Melanocyte of skin (primary cell): ENCODE measurements around the gene CFHR1. TPM values are rescaled to one million over a fixed set of nuclear protein-coding genes. Genes with fewer than 3 reads are reported as not detected.

Source experiments
- total RNA-seq, 2 donors: library from RNA; depleted of rRNA; stranded (reverse); fragments of >200 nt; gene quantifications; 2 replicates each; pipeline ENCODE4 v1.2.3, GENCODE V29; 2012

CFHR1 gene
- total RNA-seq = not detected

DNA sequence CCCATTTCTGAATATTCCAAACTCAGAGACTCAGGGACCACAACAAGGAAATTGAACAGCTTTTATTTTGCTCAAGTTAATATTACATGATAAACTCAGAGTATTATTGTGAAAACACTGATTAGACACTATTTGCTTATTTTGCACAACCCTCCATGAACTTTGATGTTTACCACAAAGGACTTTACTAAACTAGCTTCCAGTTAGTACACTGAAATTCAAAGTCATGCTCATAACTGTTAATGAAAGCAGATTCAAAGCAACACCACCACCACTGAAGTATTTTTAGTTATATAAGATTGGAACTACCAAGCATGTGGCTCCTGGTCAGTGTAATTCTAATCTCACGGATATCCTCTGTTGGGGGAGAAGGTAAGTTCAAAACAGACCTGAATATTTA lies at the start of gene CFHR1:
CFHR1 (plus strand) TSS at position 201 of the 400 bp plus-strand sequence; CDS start at position 315, 114 bp downstream.

DNA sequence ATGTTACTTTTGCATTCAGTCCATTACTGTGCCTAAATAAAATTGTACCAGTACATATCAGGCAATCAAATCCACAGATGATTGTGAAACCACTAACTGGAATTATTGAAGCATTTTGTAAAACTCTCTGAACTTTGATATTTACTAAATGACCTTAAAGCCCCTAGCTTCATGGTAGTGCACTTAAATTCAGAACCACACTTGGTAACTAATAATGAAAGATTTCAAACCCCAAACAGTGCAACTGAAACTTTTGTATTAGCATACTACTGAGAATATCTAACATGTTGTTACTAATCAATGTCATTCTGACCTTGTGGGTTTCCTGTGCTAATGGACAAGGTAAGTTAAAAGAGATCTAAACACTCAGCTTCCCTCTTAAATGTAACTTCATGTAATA lies 44.9 kb upstream of the CFHR1 start, which contains the start of gene CFHR3:
CFHR3 (plus strand) TSS at position 238 of the 400 bp plus-strand sequence; CDS start at position 285, 47 bp downstream.

Other genes with a start within 250 kb of the CFHR1 start
- under 1 TPM in 1 of 2 donors, not detected in 1; under 0.01 TPM for gene KCNT2, start 211.3 kb upstream of the CFHR1 start, total RNA-seq
- gene CFH, start 167.7 kb upstream of the CFHR1 start, total RNA-seq = 1 to 10 TPM; 2.8 to 3.7 TPM
- not detected for gene CFHR3, start 44.9 kb upstream of the CFHR1 start, total RNA-seq
- not detected for gene CFHR4, start 68.3 kb downstream of the CFHR1 start, total RNA-seq
- gene CFHR2, start 124.0 kb downstream of the CFHR1 start, total RNA-seq = not detected
- gene CFHR5, start 157.8 kb downstream of the CFHR1 start, total RNA-seq = not detected
- not detected for gene F13B, start 247.5 kb downstream of the CFHR1 start, total RNA-seq